Measurements from ENCODE around the gene NFE2.

The NFE2 gene

DNA sequence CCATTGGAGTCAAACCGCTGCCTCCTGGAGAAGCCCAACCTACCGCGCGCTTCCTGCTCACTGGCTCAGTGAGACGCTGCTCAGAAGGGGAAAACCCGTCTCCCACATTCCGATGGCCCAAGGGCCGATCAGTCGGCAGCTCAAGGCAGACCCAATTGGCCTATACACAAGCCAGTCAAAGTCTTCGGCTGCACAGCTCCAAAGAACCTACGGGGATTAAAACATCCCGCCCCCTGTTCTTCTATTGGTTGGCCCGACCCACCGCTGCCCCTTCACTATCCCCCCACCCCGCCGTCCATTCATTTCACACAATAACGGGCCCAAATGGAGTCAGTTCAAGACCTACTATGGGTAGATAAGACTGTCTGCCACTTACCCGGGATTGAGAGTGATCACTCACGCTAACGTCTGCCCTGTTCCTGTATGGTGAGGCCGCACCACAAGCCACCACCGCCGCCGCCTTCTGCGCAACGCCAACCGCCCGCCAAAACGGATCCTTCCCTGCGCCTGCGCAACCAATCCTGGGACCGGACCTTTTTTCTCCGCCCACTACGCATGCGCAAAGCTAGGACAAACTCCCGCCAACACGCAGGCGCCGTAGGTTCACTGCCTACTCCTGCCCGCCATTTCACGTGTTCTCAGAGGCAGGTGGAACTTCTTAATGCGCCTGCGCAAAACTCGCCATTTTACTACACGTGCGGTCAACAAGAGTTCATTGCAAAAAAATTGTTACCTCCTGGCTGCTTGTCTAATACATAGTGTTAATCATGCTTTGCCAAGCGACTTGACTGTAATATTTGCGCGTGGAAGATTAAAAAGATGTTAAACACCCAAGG is 21.0 kb downstream of the NFE2 start, which contains the start of gene CBX5 (continued):
- TF ChIP-seq OSR2 (tag by site-specific recombination; IDR thresholded peaks at IDR 0.05) (peak; percentile 40; the same call in 1 of the 2 replicates), REPIN1 (tag by site-specific recombination; IDR thresholded peaks at IDR 0.05; ENCODE audit: low read depth) (no peak), ZBTB49 (tag by site-specific recombination; IDR thresholded peaks at IDR 0.05; ENCODE audit: low read depth) (no peak), ZNF202 (tag by site-specific recombination; IDR thresholded peaks at IDR 0.05; ENCODE audit: borderline replicate concordance) (no peak), WT1 (tag by site-specific recombination; IDR thresholded peaks at IDR 0.05) (peak; percentile 56), ZNF654 (tag by site-specific recombination; IDR thresholded peaks at IDR 0.05; ENCODE audit: low read depth) (no peak), ZNF391 (tag by site-specific recombination; IDR thresholded peaks at IDR 0.05; ENCODE audit: borderline replicate concordance, low read depth) (0 out of 2 replicates have a peak, but pooled peaks have one; percentile 25), ZNF341 (tag by site-specific recombination; IDR thresholded peaks at IDR 0.05; ENCODE audit: low read depth) (peak; percentile 73), FEZF1 (tag by site-specific recombination; IDR thresholded peaks at IDR 0.05) (peak; percentile 19; the same call in 1 of the 2 replicates), ZNF791 (tag by site-specific recombination; IDR thresholded peaks at IDR 0.05) (no peak), ZNF19 (tag by site-specific recombination; IDR thresholded peaks at IDR 0.05; ENCODE audit: low read depth) (no peak), ZNF433 (tag by site-specific recombination; IDR thresholded peaks at IDR 0.05; ENCODE audit: low read depth) (no peak), SCRT2 (tag by site-specific recombination; IDR thresholded peaks at IDR 0.05) (no peak), ZNF266 (tag by site-specific recombination; IDR thresholded peaks at IDR 0.05; ENCODE audit: low read depth) (no peak), ZNF600 (tag by site-specific recombination; IDR thresholded peaks at IDR 0.05) (peak; percentile 97), ZBTB17 (tag by site-specific recombination; IDR thresholded peaks at IDR 0.05) (peak; percentile 88), ZEB2 (tag by site-specific recombination; IDR thresholded peaks at IDR 0.05) (peak; percentile 69), ZBTB7A (tag by site-specific recombination; IDR thresholded peaks at IDR 0.05; ENCODE audit: low read depth) (0 out of 2 replicates have a peak, but pooled peaks have one; percentile 23), REST (tag by site-specific recombination; IDR thresholded peaks at IDR 0.05) (no peak; the same call in 1 of the 2 replicates), KLF10 (tag by site-specific recombination; IDR thresholded peaks at IDR 0.05) (no peak), ZNF501 (tag by site-specific recombination; IDR thresholded peaks at IDR 0.05) (peak; percentile 90), ZNF423 (tag by site-specific recombination; IDR thresholded peaks at IDR 0.05) (no peak)
- TF ChIP-seq, protein P1, sequence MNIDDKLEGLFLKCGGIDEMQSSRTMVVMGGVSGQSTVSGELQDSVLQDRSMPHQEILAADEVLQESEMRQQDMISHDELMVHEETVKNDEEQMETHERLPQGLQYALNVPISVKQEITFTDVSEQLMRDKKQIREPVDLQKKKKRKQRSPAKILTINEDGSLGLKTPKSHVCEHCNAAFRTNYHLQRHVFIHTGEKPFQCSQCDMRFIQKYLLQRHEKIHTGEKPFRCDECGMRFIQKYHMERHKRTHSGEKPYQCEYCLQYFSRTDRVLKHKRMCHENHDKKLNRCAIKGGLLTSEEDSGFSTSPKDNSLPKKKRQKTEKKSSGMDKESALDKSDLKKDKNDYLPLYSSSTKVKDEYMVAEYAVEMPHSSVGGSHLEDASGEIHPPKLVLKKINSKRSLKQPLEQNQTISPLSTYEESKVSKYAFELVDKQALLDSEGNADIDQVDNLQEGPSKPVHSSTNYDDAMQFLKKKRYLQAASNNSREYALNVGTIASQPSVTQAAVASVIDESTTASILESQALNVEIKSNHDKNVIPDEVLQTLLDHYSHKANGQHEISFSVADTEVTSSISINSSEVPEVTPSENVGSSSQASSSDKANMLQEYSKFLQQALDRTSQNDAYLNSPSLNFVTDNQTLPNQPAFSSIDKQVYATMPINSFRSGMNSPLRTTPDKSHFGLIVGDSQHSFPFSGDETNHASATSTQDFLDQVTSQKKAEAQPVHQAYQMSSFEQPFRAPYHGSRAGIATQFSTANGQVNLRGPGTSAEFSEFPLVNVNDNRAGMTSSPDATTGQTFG (tag by site-specific recombination; IDR thresholded peaks at IDR 0.05; ENCODE audit: borderline replicate concordance): no peak
- TF ChIP-seq, protein P2, sequence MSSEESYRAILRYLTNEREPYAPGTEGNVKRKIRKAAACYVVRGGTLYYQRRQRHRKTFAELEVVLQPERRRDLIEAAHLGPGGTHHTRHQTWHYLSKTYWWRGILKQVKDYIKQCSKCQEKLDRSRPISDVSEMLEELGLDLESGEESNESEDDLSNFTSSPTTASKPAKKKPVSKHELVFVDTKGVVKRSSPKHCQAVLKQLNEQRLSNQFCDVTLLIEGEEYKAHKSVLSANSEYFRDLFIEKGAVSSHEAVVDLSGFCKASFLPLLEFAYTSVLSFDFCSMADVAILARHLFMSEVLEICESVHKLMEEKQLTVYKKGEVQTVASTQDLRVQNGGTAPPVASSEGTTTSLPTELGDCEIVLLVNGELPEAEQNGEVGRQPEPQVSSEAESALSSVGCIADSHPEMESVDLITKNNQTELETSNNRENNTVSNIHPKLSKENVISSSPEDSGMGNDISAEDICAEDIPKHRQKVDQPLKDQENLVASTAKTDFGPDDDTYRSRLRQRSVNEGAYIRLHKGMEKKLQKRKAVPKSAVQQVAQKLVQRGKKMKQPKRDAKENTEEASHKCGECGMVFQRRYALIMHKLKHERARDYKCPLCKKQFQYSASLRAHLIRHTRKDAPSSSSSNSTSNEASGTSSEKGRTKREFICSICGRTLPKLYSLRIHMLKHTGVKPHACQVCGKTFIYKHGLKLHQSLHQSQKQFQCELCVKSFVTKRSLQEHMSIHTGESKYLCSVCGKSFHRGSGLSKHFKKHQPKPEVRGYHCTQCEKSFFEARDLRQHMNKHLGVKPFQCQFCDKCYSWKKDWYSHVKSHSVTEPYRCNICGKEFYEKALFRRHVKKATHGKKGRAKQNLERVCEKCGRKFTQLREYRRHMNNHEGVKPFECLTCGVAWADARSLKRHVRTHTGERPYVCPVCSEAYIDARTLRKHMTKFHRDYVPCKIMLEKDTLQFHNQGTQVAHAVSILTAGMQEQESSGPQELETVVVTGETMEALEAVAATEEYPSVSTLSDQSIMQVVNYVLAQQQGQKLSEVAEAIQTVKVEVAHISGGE (tag by site-specific recombination; conservative IDR thresholded peaks at IDR 0.05; ENCODE audit: low read depth): no peak
- TF ChIP-seq, protein P3, sequence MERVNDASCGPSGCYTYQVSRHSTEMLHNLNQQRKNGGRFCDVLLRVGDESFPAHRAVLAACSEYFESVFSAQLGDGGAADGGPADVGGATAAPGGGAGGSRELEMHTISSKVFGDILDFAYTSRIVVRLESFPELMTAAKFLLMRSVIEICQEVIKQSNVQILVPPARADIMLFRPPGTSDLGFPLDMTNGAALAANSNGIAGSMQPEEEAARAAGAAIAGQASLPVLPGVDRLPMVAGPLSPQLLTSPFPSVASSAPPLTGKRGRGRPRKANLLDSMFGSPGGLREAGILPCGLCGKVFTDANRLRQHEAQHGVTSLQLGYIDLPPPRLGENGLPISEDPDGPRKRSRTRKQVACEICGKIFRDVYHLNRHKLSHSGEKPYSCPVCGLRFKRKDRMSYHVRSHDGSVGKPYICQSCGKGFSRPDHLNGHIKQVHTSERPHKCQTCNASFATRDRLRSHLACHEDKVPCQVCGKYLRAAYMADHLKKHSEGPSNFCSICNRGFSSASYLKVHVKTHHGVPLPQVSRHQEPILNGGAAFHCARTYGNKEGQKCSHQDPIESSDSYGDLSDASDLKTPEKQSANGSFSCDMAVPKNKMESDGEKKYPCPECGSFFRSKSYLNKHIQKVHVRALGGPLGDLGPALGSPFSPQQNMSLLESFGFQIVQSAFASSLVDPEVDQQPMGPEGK (tag by site-specific recombination; IDR thresholded peaks at IDR 0.05): peak; percentile 94

Data from HEK293 (cell line).